Stimulated activated CD4-positive, alpha-beta T cell treated with anti-CD3 and anti-CD28 coated beads, Interleukin-1b, Interleukin-23, amount 100 ng/mL, for 24 hours (primary cell): Measurements from ENCODE around the gene CRADD.
"Not testable (repeated sequence)": the region's sequence is repeated elsewhere in the genome, so short reads cannot be mapped to it uniquely, and the experiment has no call there.

Experiments used
- DNase-seq, 4 experiments: peaks; one replicate each; pipeline ENCODE4 v3.0.0-alpha.2; 2020; ENCODE audit warnings: low read depth in 4 of 4, low spot score in 1 of 4

CRADD gene

DNA sequence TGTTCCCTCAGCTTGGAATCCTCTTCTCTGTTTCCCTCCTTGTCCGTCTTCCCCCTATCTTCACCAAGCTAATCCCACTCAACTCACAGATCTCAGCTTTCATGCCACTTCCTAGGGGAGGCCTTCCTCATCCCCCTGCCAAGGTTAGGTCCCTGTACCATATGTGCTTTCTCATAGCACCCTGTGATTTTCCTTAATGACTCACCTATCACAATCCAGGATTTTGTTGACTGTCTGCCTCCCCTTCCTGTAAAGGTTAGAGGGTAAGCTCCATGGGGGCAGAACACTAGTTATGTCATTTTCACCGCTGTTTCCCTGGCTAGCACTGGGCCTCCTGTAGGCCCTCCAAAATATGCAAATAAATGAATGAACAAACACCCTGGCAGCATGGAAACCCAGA, 57.6 kb downstream of the CRADD start:
- DNase-seq = no peak

DNA sequence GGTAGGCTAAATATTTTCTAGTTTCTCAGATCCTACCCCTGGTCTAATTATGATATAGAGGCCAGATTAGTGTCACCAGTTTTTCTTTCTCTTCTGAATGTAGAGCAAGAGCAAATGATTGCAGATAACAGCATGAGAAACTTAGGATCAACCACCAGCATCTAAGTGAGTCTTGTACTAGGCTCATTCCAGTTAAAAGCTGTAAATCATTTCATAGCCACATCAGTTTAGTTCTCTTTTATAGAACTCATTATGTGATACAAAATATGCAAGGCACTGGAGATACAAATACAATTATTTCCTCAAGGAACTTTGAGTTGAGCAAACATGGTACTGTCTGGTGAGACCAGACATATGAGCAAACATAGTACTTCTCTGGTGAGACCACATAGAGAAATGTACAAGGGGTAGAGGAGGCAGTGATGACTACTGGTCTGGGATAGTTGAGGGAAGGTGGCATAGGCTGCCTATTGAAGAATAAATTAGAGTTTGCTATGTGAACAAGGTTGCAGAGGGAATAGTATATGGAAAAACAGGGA, 59.5 kb downstream of the CRADD start:
- DNase-seq = no peak

DNA sequence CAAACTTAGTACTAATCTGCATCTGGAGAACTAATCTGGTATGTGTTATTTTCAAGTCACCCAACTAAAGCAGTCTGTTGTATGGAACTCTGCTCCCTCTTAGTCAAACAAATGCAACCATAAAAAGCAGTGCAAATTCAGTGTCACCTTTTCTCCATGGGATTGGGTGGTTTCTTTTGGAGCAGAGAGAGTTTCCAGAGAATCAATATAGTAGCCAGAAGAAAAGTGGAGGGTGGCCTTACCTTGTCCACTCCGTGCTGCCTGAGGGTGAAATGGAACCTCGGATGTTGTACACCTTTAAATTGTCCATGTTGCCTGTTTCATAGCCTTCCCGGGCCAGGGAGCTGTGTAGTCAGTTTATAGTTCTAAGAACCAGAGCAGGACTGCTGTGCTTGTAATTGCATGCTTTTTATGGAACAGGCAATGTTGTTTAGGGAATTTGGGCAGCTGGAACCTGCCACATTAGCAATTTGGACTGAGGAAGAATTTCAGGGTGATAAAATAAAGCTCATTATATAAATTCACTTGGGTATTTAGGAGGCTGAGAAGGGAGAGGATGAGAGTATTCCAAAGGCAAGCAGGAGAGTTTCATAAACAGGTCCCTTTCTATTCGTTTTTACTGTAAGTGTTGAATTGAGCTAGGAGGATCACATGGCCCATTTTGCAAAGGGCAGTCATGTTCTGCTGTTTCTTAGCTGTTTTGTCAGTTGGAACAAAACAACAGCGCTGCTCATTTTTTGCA, 60.5 kb downstream of the CRADD start:
- no peak for DNase-seq

DNA sequence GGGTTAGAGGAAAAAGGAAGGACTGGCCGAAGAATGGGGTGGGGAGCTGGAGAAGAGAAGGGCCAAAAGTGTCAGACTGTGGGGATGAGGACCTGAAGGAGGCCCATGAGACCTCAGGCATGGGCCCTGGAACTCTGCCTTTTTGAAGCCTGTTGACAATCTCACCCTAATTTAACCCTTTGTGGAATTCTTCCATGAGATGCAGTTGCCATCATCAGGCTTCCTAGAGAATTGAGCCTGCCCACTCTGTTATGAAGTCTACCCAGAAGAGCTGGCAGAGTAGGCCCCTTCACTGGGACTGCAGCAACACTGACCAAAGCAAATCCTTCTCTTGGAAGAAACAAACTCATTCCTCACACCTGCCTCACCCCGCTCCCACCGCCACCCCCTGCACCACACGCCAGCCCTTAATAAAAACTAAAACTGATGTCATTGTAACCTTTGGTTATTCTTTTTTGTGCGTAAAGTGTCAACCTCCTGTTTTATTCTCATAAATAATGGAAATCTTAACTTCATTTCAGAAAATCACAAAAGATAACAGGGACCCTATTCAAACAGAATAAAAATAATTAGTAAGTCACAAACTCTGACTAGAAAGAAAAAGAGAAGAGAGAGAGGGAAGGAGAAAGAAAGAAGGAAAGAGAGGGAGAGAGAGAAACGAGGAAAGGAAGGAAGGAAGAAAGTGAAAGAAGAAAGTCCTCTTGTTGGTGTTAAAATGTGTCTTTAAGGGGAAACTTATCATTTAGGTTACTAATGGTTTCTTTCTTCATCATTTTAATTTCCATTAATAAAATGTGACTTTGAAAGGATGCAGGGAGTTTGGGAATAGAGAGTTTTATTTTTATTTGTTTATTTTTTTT, 61.3 kb downstream of the CRADD start:
- DNase-seq = no peak

DNA sequence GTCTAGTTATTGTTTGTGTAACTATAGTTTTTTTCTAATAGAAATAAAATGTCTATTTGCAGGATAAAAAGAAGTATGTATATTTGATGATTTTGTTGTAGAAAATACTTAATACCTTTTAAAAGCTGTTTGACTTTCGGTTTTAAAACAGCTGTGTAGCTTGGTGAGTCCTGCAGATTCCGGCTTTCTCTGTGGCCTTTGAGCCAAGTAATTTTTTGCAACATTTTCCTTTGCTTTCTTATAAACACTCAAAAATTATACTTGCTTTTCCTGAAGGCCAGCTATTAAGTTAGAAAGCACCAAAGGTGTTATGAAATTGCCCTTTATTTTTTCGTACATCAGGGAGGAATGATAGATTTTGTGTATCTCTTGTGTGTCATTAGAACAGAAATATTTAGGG, 63.6 kb downstream of the CRADD start:
- no peak for DNase-seq

DNA sequence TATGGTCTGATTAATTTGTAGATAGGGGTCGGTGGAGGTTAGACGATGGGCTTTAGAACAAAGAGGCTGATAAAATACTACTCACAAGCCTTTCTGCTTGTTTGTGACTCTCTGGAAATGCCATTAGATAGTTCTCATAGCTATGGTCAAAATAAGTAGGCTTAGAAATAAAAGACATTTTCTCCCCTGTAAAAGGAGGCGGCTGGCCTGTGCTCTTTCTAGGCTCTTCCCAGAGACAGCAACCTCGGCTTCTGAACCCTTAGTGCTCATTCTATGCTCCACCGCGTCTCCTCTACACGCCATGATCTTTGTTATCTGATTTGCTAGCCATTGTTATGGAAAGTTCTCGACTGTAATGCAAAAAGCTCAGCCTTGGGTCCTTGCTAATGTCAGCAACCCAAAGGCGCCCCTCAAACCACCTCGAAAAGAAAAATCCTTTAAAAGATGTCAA, 64.5 kb downstream of the CRADD start:
- peak in 1 of 4 experiments; percentile 0 for DNase-seq

DNA sequence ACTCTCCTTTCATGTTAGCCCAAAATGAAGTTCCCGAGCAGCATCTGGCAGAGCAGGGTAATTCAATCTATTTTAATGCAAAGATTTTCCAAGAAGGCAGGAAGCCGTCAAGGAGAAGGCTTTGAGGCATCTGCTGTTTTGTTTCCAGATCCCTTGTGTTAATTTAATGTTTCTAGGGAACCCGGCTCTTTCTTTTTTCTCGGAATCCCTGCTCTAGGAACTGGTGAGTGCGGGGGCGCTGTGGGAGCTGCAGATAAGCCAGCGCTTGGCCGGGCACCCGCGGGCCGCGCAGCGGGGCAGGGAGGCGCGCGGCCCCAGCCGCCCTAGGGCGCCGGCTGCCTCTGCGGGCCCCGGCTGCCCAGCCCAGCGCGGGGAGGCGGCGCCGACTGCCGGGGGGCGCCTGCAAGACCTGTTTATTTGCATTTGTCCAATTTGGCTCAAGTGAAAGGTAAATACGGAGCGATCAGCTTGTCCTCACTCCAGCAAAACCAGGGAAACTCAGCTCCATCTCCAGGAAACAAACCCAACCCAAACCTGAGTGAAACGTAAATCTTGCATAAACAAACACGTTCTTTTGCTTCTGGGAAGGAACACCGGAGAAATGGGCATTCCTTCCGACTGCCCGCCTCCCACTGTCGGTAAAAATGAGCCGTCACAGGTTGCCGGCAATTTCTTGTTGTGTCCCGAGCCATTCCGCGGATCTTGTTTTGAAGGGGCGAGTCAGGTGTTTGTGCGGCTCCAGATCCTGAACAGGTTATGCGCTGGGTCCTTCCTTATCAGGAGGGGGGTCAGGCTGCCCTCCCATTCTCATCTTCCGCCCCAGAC, 65.1 kb downstream of the CRADD start:
- peak in 3 of 4 experiments; percentile 14 to 40 (median 19) for DNase-seq

DNA sequence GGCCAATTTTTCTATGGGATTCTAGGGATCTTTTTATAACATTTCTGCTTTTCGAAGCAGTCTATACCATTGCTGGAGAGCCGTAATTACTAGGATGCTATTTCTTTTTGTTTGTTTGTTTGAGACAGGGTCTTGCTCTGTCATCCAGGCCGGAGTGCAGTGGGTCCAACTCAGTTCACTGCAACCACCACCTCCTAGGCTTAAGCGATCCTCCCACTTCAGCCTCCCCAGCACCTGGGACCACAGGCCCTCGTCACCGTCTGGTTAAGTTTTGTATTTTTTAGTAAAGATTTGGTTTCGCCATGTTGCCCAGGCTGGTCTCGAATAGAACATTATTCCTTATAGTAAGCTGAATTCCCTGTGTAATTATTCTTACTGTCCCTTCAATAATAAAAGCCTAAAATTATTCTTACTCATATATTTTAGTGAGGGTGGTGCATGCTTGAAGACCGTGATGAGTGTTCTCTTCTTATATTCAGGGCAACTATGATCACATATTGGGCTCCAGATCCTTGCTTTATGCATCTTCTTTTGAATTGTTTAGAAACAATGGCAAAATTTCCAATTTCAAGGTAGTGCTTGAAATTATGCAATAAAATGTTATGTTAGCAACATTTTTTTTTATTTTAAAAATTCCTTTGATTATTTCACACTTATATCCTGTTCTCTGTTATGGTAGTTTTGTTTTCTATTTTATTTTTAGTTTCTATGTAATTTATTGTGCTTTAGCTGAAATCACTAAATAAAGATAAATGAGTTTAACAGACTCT, 66.2 kb downstream of the CRADD start:
- DNase-seq = no peak

DNA sequence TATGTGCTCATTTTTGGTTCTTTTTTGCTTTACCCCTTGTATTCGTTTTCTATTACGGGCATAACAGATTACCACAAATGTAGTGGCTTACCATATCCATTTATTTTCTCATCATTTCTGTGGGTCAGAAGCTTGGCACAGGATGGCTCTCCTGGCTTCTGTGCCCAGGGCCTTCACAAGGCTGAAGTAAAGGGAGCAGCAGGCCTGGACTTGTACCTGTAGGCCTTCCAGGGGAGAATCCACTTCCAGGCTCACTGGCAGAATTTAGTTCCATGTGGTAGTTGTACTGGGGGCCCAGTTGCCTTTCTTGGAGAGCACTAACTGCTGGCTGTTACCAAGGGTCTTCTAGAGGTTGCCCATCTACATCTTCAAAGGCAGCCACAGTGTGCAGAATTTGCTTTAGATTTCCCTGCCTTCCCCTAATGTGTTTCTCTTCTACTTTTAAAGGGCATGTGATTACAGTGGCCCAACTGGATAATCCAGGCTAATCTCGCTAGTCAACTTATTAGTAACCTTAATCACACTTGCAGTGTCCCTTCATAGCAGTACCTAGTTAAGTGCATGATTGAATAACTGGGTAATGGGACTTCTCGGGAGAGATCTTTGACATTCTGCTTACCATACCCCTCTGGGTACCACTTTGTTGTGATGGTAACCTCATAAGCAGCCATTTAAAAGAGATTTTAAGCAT, 67.0 kb downstream of the CRADD start:
- no peak for DNase-seq

DNA sequence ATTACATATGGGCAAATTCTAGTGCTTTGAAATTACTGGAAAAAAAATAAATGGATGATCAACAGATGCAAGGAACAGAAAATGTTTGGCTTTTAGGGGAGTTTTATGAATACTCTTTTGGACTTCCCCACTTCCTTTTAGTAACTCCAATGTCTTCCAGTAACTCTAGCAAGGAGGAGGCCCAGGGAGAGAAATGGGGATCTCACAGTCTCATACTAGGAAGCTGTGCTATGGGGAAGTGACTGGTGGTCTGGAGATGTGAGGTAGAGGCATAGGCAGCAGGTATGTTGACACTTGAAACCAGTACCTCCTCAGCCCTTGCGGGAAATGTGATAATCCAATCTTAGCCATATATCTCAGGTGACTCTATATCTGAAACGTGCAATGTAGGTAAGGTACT, 68.1 kb downstream of the CRADD start:
- DNase-seq = no peak

DNA sequence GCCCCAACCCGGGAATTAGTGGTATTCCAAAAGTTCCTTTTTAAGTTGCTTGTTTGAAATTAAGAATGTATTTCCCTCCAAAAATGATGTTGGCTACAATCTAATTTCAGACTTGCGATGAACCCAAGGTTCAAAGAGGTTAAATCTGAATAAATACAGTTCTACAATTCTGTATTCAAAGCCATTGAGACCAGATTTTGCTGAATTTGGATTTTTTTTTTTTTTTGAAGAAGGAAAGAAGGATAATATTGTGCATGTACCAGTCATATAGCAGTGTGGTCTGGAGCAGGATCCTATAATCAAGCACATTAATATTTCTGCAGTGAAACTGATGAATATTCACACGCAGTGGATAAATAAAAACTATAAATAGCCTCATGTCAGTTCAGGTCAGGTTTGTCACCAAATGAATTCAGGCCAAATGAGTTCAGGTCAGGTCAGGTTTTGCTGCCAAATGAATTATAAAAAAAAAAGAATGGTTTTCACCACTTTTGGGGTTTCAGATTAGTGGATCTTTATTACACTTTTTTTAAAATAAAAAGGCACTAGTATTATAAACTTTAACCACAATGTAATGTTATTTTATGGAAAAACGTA, 69.5 kb downstream of the CRADD start:
- DNase-seq = no peak

DNA sequence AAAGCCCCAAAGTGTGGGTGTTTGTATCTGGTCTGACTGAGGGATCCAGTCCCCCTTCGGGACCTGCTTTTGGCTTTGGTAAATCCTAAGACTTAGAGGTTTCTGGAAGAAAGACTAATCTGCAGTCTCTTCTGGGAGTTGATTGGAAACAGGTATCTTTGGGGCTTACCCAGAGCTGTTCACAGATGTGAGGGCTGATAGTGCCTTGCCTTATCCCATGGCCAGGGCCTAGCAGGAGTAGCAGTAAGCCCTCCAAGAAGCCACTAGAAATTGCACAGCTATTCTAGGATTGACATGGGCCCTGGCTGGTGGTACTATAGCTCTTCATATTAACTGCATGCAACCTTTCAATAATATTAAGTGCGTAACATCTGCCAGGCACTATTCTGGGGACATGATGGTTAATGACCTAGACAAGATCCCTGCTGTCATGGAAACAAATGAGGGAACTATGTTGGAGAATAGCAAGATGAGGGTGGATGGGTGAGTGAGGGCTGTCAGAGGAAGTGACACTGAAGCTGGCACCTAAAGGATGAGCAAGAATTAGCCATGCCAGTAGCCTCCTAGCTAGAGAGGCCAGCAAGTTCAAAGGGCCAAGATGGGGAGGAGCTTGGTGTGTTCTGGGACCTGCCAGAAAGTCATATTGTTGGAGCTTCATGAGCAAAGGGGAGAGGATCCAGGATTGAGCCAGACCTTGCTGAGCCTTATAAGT, 71.7 kb downstream of the CRADD start:
- no peak for DNase-seq

DNA sequence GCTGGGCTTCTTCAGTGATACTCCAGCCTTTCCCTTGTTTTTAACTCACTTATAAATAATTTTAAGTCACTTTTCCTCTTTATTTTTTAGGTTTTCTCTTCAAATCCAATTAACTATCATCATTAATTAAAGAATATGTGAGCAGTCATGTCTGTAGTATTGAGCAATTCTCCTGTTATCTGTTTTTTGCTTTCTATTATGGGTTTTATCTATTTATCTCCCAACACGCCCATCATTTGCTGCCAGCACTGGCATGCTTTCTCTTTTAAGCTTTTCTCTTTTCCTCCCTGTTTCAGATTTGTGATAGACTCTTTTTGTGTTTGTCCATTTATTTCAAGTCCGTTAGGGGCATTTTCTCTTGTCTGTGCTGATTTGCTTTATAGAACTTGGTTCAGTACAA, 72.3 kb downstream of the CRADD start:
- no peak for DNase-seq

DNA sequence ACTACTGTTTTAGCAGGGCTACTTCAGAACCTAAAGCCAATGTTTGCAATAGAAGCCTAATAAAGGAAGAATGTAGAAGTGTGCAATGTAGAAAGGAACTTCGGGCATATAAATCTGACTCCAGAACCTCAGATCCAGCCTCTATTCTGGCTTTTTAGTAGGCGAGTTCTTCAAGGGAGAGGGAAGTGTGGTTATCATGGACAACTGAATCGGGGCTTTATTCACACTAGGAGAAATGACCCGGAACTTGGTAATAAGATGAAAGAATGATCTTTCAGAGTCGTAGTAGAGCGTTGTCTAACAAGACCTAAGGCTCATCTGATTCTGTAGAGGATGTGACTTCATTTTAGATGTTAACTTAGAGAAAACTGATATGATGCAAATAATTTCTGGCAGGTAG, 72.9 kb downstream of the CRADD start:
- no peak for DNase-seq

DNA sequence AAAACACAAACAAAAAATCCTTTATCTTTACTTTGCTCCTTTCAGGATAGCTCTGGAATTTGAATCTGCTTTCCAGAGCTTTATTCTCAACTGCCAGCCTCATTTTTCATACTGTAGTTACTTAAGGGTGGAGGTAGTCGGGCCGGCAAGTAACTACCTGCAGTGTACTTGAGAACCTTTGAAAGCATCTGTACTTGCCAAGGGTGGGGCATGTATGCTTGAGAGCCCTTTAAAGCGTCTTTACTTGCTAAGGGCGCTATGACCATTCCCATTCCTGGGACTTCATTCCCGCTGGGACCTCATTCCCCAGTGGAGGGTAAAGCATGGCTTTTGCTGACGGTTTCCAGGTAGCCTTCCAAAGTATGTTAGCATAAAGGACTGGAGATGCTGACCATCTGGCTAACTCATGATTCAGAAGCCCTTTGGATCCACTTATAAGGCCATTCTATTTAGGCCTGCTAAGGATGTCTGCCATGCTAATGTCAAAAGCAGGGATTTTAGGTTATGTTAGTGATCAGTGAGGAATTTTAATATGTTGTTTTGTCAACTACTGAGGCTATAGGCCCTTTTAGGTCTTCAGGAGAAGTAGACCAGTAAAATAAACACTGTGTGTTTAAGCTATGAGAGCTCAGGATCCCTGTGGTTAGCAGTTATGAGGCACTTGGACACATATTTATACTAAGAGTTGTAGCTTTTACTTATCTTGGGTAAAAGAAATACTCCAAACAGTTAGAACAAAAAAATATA, 74.9 kb downstream of the CRADD start:
- DNase-seq = no peak

DNA sequence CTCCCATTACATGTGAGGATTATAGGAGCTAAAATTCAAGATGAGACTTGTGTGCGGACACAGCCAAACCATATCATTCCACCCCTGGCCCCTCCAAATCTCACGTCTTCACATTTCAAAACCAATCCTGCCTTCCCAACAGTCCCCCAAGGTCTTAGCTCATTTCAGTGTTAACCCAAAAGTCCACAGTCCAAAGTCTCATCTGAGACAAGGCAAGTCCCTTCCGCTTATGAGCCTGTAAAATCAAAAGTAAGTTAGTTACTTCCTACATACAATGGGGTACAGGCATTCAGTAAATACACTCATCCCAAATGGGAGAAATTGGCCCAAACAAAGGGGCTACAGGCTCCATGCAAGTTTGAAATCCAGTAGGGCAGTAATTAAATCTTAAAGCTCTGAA, 76.1 kb downstream of the CRADD start:
- no peak for DNase-seq

DNA sequence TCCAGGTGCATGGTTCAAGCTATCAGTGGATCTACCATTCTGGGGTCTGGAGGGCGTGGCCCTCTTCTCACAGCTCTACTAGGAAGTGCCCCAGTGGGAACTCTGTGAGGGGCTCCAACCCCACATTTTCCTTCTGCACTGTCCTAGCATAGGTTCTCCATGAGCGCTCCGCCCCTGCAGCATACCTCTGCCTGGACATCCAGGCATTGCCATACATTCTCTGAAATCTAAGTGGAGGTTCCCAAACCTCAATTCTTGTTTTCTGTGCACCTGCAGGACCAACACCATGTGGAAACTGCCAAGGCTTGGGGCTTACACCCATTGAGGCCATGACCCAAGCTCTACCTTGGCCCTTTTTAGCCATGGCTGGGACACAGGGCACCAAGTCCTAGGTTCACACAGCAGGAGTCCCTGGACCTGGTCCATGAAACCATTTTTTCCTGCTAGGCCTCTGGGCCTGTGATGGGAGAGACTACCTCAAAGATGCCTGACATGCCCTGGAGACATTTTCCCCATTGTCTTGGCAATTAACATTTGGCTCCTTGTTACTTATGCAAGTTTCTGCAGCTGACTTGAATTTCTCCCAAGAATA, 76.8 kb downstream of the CRADD start:
- DNase-seq = no peak

DNA sequence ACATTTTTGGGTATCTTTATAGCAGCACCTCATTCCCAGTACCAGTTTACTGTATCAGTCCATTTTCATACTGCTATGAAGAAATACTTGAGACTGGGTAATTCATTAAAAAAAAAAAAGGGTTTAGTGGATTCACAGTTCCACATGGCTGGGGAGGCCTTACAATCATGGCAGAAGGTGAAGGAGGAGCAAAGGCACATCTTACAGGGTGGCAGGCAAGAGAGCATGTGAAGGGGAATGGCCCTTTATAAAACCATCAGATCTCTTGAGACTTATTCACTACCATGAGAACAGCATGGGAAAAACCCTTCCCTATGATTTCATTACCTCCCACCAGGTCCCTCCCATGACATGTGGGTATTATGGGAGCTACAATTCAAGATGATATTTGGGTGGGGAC, 77.7 kb downstream of the CRADD start:
- not testable (repeated sequence) for DNase-seq
